AG10803 (cell line): ENCODE measurements around the gene FKBP11.
A peak's percentile ranks its signal among the peaks of the same experiment; 100 is the strongest.

Experiments used
- DNase-seq: peaks from one replicate; pipeline ENCODE4 v3.0.0; 2010; ENCODE audit warnings: low read depth
- H3K4me3 ChIP-seq: 2 replicates; pipeline ENCODE4 v1.5.1; 2011; ENCODE audit warnings: mild to moderate bottlenecking, low read length, control low read depth
- TF ChIP-seq, protein P1 (sequence below): conservative IDR thresholded peaks from 2 replicates; pipeline ENCODE4 v1.5.1; 2011; ENCODE audit warnings: mild to moderate bottlenecking, low read length, control low read depth, inconsistent platforms

Gene FKBP11

DNA sequence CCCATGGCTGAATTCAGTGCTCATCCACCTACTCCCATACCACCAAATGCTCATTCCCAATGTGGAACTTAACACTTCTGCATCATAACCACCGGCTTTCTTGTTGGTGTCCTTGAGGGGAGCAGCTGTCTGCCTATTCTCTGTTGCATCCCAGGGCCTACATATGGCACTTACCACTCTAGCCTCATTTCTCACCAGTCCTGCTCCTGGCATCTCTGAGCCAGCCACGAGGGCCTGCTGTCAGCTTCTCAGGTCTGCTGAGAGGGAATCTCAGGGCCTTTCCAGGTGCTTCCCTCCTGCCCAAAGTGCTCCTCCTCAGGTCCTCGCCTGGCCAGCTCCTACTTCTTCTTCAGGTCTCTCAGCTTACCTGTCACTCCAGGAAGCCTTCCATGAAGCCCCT, 35.6 kb downstream of the FKBP11 start:
- DNase-seq: no peak
- H3K4me3 ChIP-seq: no peak overlapping the region
- TF ChIP-seq, protein P1, sequence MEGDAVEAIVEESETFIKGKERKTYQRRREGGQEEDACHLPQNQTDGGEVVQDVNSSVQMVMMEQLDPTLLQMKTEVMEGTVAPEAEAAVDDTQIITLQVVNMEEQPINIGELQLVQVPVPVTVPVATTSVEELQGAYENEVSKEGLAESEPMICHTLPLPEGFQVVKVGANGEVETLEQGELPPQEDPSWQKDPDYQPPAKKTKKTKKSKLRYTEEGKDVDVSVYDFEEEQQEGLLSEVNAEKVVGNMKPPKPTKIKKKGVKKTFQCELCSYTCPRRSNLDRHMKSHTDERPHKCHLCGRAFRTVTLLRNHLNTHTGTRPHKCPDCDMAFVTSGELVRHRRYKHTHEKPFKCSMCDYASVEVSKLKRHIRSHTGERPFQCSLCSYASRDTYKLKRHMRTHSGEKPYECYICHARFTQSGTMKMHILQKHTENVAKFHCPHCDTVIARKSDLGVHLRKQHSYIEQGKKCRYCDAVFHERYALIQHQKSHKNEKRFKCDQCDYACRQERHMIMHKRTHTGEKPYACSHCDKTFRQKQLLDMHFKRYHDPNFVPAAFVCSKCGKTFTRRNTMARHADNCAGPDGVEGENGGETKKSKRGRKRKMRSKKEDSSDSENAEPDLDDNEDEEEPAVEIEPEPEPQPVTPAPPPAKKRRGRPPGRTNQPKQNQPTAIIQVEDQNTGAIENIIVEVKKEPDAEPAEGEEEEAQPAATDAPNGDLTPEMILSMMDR: no peak

DNA sequence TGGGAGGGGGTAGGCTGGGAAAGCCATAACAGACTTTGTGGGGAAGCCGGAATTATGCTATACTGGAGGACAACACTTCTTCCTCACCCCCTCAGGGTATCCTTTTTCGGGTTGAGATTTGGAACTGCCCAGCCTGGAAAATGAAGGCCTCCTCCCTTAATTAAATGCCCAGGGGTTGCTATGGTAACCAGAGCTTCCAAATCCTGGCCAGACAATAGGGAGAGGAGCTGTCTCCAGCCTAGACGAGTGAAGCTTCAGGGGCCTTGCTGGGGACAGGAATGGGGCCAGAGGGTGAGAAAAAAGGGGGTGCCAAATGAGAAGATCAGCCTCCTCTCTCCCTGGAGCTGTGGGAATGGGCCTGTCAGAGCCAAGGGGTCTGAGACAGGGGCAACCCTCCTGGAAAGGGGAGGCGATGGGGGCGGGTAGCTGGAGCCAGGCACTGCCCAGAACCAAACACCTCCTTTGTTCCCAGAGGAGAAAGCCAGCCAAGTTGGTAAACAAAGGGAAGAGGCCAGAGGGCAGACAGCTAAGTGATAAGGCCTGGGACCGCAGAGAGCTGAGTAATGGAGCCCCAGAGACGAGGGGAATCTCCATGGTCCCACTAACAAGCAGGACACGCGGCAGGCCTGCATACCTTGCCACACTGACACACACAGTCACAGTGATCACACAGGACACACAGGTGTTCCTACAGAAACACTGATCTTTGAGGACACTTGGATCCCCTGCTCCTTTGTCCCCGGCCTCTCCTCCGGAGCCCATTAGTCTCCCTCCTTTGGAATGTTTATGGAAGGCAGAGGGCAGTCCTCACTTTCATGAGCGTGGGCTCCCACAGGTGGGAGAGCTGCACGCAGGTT, 41.8 kb downstream of the FKBP11 start:
- TF ChIP-seq, protein P1: no peak

DNA sequence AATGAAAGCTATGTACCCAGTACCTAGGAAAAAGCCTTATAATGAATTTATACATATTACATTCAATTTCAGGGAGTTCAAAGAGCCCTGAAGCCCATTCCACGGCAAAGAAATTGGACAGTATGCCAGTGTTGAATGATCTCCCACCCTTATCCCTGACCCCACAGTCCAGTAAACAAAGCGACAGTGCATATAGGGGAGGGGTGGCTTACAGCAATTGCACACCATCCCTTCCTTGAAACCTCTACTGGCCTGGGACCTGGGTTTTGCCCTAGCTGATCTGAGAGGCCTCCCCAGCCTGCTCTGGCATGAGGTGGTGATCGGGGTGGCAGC, 42.4 kb downstream of the FKBP11 start:
- no peak overlapping the region for H3K4me3 ChIP-seq
- TF ChIP-seq, protein P1: no peak
- no peak for DNase-seq

More for the DNA sequence above, 41.8 kb downstream of the FKBP11 start:
- no peak overlapping the region for H3K4me3 ChIP-seq
- DNase-seq: no peak

DNA sequence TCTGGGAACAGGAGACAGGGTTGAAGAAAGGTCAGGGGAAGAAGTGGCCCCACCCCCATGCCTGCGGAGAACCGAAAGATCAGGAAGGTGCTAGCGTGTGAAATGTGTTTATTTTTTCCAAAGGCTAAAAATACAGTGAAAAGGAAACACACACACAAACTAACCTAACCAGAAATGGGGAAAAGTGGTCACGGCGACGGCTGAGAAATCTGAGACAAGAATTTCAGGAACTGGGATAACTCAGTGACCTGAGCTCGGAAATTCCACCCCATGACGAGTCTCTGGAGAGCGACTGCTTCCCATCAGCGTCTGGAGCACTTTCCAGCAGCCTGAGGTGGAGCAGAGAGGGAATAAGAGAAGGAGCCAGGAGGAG, 43.0 kb downstream of the FKBP11 start:
- H3K4me3 ChIP-seq: peak overlapping the region; percentile 39
- peak; percentile 47 for DNase-seq

DNA sequence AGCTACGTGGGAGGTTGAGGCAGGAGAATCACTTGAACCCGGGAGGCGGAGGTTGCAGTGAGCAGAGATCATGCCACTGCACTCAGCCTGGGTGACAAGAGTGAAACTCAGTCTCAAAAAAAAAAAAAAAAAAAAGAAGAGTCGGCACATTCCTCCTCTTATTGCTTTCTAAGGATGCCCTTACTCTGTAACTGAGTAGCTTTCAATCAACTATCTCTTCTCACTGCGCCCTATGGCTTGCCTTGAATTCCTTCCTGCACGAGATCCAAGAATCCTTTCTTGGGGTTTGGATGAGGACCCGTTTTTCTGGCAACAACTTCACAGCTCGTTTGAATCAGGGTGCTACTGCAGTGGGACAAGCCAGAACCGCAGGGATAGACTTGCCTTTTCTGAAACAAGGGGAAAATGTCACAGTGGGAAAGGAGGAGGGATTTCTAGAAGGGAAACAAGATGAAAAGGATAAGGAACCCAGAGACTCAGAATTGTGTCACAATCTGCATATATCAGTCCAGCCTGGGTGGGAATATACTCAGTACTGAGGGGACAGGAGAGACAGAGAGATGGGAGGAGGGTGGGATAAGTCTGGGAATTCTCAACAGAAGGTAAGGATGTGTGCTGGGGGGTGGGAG, 43.5 kb downstream of the FKBP11 start:
- no peak for DNase-seq
- H3K4me3 ChIP-seq: peak overlapping the region; percentile 39
- TF ChIP-seq, protein P1: no peak

More for the DNA sequence above, 43.0 kb downstream of the FKBP11 start:
- TF ChIP-seq, protein P1: no peak

DNA sequence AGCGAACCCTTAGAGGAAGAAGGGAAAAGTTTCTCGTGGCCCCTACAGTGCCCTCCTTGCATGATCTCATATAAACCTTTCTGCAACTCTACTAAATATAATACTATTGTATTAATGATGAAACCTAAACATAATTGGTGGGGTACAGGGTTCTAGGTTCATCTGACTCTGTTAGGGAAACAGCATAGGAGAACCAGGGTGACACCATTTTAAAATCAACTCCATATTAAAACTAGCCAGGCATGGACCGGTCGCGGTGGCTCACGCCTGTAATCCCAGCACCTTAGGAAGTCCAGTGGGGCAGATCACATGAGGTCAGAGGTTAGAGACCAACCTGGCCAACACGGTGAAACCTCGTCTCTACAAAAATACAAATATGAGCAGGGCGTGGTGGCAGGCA, 44.6 kb downstream of the FKBP11 start:
- no peak overlapping the region for H3K4me3 ChIP-seq
- no peak for DNase-seq
- TF ChIP-seq, protein P1: no peak

DNA sequence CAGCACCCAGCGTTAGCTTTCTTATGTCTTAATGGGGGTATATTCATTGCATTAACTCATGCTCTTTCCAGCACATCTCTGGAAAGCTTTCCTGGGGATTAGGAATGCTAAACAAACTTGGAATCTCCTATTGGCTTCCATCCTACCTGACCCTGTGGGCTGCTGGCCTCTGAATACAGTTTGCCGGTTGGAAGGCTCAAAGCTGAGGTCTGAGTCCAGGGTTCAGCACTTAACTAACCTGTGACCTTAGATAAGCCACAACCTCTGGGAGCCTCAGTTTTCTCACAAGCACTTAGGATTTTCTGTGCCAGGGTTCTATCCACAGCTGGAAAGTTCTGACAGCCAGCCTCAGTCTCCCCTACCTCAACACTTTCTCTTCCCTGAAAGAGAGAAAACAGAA, 46.7 kb downstream of the FKBP11 start:
- no peak for DNase-seq
- H3K4me3 ChIP-seq: no peak overlapping the region
- TF ChIP-seq, protein P1: no peak
